ENCODE measurements around the gene OSCP1.

Gene OSCP1

DNA sequence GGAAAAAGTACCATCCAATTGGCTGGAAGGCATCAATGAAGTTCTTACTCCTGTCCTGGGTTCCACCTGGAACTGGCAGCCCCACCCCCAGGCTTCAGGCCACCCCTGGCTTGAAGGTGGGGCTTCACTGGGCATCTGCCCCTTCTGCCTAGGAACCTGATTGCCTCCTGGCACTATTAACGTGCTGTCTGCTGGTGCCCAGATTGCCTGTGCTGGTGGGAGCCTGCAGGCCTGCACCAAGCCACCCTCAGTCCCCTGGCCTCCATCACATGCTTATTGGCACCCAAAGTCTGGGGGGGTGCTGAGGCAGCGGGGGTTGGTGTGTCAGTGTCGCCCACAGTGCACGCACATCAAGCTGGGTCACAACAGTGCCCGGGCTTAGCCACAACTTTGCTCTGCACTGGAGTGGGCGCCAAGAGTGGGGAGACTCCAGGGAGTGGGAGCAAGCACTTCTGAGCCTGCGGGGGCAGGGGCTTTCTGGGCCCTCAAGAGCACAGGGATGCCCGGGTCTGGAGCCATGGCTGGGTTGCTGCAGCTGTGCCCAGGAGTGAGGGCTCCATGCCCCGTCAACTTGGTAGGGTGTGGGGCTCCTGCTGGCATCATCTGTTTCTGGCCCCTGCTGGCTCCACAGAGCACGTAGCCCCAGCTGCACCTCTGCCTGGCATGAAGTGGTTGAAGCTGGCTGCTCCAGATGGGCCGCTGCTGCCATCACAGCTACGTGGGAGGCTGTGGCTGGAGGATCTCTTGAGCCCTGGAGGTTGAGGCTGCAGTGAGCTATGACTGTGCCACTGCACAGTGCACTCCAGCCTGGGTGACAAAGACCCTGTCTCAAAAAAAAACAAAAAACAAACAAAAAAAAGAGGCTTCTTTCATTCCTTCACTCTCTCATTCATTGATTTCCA lies 48.4 kb downstream of the OSCP1 start:
- DNase-seq (ENCODE audit: low read depth, low spot score) = no peak

DNA sequence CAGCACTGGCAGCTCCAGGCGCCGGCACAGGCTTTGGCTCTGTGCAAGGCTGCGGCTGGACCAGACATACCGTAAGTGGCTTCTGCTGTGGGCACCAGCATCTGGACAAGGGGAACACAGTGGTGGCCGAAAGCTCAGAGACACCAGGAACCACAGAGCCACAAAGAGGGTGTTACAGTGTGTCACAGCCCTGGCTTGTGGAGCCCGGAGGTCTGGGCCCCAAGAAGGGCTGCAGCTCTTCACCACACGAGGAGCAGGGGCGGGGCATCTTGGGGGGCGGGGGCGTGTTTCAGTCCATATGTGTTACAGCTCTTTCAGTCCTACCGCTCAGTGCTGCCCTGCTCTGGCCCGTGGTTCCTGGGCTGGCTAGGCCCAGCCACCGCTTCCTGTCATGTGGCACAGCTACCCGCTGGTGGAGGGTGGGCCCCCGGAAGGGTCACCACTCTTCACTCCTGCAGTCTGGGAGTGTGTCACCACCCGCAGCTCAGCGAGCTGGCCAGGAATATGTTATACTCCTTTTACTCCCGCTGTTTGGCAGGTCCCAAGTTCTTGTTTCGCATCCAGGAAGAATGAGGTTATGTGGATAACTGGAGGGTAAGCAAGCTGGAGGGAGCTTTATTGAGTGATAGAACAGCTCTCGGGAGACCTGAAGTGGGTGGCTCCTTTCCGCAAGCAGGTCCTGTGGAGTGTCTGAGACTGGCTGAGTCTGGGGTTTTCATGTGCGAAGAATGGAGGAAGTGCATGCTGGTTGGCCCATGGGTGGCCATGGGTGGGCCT lies 49.2 kb downstream of the OSCP1 start:
- DNase-seq (ENCODE audit: low read depth, low spot score) = no peak

- DNase-seq (ENCODE audit: low read depth, low spot score) = no peak
Observed at GRCh38 chr1:36400514-36400824, 49.8 kb downstream of the OSCP1 start.

DNA sequence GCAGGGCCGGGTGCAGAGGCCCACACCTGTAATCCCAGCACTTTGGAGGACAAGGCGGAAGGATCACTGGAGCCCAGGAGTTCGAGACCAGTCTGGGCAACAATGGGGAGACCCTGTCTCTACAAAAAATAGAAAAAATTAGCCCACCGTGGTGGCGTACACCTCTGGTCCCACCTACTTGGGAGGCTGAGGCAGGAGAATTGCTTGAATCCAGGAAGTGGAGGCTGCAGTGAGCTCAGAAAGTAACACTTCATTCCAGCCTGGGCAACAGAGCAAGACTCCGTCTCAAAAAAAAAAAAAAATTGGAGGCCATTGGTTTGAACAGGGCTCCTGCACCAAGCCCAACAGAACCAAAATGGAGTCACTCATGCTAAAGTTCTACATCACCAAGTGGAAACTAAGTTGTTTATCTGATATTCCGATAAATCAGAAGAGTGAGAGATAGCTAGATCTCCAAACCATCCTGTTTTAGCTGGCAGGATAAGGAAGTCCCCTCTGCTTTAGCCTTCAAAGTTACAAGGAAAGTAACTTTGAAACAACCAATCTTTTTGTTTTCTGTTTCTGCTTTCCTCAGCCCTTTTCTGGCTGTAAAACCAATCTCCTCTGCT lies 51.8 kb downstream of the OSCP1 start:
- DNase-seq (ENCODE audit: low read depth, low spot score) = no peak

DNA sequence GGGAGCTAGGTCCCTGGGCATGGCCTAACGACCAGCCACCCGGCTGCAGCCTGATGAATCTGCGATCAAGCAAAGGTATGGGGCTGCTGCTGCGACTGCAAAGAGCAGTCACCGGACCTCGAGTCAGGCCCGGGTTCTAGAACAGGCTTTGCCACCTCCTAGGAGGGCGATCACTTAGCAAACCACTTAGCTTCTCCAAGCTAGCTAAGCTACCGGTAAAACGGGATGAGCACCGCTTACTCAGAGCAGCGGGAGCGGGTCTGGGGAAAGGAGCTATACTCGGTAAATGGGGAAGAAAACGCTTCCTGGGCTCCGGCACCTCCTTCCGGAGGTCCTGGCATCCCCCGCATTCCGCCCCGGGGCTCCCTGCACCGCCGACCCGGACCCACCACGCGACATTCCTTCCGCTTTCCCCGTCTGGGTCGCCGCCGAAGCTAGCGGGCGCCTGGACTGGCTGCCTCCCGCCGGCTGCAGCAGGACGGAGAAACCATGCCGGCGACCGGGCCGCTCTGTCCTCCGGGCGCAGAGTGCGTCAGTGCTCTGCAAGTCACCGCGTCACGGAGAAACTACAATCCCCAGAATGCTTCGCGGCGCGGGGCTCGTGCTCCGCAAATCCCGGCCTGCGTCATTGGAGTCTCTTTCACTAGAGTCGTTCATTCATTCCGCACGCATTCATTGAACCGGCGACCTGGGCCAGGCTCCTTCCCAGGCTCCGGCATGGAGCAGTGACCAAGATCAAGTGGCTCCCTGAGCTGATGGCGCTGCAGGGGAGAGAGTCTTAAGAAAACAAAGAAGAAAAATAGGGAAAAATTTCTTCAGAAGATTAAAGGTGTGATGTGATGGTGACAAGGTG lies 52.6 kb downstream of the OSCP1 start, which contains the start of gene LSM10:
Gene LSM10, minus strand, starts transcription at position 531 of the 853 bp plus-strand sequence. CDS start 3,779 bp downstream, outside the sequence.
- peak; percentile 96 for DNase-seq (ENCODE audit: low read depth, low spot score)

- DNase-seq (ENCODE audit: low read depth, low spot score) = no peak
Observed at GRCh38 chr1:36397083-36397377, 53.2 kb downstream of the OSCP1 start.

- DNase-seq (ENCODE audit: low read depth, low spot score) = no peak
Observed at GRCh38 chr1:36396359-36396758, 53.9 kb downstream of the OSCP1 start.

DNA sequence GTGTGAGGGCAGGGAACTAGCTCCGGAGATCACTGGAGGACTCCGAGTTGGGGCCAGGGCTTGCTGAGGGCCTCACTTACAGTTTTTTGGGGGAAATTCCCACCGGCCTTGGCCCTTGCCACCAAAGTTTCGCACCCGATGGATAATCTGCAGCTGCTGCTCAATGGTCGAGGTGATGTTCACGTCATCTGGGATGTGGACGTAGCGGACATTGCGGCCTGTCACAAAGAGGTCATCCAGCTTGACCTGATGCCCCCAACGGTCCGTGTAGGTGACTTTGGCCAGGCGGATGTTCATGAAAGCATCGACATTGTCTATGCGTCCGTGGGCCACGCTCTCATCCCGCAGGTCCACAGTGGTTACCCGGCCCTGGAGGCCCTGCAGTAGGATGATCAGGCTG lies 56.6 kb downstream of the OSCP1 start:
- no peak for DNase-seq (ENCODE audit: low read depth, low spot score)

GRCh38 chr1:36392836-36393235 lies 57.4 kb downstream of the OSCP1 start:
- DNase-seq (ENCODE audit: low read depth, low spot score) = no peak

GRCh38 chr1:36391271-36391670 lies 59.0 kb downstream of the OSCP1 start:
- DNase-seq (ENCODE audit: low read depth, low spot score) = no peak

GRCh38 chr1:36390411-36390810 lies 59.8 kb downstream of the OSCP1 start:
- DNase-seq (ENCODE audit: low read depth, low spot score) = no peak

DNA sequence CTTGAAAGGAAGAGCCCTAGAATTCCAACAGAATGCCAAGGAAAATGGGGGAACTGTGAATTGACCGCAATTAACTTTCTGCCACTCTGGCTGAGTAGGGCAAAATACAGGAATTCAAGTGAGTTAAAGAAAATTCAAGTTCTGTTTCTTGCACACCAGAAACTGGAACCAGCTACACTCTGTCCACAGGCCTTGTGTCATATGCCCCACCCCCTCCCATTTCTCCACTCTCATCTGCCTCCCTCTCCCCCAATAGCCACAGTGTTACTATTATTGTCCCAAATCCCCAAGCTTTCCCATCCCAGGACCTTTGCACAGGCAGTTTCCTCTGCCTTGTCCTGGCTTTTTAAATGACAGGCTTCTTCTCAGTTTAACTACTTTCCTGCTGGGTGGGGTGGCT lies 60.3 kb downstream of the OSCP1 start:
- DNase-seq (ENCODE audit: low read depth, low spot score) = no peak

DNA sequence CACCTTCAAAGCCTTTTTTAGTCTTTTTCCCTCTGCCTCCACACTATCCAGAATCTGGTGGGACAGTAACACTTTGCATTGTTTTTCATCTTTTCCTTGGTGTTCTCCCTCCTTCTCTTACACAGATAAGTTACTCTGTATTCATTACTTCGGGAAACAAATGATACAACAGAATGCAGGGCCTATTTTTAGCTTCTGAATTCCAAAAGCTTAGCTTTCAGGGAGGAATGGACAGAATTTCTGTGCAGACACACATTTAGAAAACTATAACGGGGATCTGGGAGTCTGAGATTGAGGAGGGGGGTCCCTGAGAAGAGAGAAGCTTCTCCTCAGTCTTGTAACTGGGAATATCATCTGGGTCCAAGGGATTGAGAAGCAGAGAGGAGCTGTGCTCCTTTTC lies 61.0 kb downstream of the OSCP1 start:
- DNase-seq (ENCODE audit: low read depth, low spot score) = no peak

DNA sequence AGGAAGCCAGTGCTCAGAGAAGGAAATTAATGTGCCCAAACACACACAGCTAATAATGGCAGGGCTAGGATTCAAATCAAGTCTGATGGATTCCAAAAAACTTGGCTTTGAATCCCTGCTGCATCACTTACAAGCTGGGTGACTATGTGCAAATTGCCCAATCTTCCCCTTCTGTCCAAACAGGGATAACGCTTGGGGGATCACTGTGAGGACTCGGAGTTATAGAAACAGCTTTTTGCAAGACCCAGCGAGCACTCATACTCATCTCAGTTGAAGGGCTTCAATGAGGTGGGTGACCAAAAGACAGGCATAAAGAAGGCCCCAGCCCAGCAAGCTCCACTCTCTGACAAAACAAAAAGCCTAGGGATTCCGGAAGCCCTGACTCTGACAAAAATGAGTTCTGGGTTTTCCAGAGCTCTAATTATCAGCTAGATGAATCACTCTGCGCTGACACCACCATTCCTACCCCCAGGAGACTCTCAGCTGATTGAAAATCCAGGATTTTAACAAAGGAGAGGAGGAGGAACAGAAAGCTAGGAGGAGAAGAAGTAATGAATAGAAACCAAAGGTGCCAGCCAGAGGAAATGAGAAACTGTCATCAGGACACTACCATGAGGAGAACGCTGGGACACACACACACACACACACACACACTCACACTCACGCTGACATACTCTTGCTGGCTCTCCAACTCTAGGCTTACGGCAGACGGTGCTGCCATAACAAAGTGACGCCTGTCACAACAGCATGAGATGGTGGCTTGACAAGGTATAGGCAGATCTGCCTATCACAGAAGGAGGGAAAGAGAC lies 62.9 kb downstream of the OSCP1 start:
- peak; percentile 67 for DNase-seq (ENCODE audit: low read depth, low spot score)

DNA sequence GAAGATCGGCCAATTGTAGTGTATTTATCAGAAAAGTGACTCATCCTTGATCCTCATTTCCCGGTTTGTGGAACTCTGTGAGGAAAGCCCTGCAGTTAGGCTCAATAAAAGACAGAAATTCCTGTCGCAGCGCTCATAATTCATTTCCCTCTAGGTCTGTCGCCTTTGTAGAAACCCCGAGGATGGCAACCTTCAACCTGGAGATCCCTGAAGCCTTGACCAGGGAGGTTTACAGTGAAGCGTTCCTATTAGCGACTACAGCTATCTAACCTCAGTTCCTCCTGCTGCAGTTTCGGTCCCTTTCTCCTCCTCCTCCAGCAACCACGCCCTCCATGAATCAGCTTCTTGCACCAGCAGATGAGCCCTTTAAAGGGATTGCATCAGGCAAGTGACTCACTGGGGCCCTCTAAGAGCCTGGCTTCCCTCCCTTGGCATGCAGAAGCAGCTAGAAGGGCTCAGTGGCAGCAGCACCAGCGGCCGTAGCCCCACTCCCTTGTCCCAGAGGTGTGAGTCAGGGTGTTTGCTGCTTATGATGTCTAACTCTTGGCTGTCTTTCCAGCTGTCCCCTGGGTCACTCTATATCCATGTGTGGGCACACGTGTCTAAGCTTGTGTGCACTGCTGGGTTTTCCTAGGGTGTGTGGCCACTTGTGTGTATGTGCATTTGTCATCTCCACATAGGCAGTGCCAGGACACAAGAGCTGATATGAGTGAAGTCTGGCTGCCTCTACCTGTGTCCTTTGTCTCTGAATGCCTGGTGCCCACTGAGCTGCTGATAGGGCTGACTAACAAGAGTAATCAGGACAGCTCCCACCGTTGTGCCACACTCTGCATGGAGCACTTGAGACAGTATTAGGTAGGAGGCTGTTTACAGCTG lies 63.7 kb downstream of the OSCP1 start:
- peak; percentile 96 for DNase-seq (ENCODE audit: low read depth, low spot score)

- peak; percentile 99 for DNase-seq (ENCODE audit: low read depth, low spot score)
Observed at GRCh38 chr1:36385410-36386264, 64.6 kb downstream of the OSCP1 start, which contains the start of gene STK40. TSS of gene STK40 (minus strand) at chr1:36385924. CDS start at chr1:36361332, 24,592 bp downstream.

DNA sequence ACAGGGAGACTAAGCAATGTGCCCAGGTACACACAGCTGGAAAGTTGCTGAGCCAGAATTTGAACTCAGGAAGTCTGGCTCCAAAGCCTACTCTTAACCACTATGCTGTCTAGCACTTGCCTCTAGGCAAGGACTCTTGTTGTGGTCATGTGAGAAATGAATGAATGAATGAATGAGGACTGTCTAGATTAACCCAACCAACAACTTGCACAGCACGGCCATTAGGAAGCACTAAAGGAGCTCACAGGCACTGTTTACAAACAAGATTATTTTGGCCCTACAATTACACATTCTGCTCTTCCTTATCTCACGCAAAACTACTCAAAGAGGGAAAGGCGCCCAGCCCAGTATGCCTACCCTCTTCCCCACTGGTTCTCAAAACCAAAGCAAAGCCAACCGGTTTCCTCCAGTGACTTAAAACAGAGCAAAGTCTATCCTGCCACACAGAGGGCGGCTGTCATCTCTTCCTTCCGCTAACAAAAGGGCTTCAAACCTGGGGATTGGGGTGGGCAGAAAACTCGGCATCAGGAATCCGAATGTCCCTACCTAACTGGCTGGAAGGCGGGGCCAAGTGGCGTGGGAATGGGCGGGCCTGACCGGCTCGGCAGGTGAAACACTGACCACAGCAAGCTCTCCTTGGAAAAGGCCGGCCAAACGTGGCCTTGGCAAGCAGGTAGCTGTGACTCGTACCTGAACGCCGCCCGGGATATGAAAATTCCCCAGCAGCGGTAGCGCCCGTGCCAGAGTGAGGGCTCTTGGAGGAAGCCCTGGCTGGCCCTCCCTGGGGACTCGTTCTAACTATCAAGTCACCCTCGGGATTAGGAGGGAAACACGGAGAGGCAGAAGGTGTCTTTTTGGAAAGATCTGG lies 65.5 kb downstream of the OSCP1 start:
- peak; percentile 69 for DNase-seq (ENCODE audit: low read depth, low spot score)

DNA sequence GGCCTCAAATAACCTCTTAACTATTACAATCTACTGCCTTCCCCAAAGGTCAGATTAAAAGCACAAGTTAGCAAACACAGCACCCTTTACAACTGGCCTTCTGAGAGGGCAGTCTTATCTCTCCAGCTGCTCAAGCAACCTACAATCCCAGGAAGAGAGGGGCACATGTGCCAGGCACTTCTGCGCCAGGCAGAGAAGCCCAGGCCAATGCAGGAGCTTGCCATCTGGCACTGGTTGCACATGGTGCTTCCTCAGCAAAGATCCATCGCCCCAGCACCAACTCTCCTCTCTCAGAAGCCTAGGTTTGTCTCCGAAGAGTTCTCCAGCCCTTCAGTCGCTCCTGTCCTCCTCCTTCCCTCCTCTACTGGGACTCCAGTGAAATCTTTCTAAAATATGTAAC lies 67.0 kb downstream of the OSCP1 start:
- DNase-seq (ENCODE audit: low read depth, low spot score) = no peak
